ENCODE data around the gene SMARCD1. TPM values are rescaled to one million over a fixed set of nuclear protein-coding genes. Genes with fewer than 3 reads are reported as not detected.

The SMARCD1 gene
- 115 and 125 TPM in 2 replicates for total RNA-seq

GRCh38 chr12:50084775-50085614 lies at the start of gene SMARCD1:
SMARCD1 (plus strand) TSS chr12:50085342; CDS start chr12:50085370, 28 bp downstream.

GRCh38 chr12:50057000-50057841 lies 27.9 kb upstream of the SMARCD1 start, which contains the start of gene ASIC1:
ASIC1 (plus strand) TSS chr12:50057596; CDS start chr12:50058767, 1,171 bp downstream.

GRCh38 chr12:50103767-50104321 lies 18.7 kb downstream of the SMARCD1 start, which contains the start of gene GPD1:
GPD1 (plus strand) TSS chr12:50104008; CDS start chr12:50104051, 43 bp downstream.

GRCh38 chr12:50111693-50112455 lies 26.7 kb downstream of the SMARCD1 start, which contains the start of gene COX14:
COX14 (plus strand) TSS chr12:50112236; CDS start chr12:50120044, 7,808 bp downstream.

Other genes with a start within 250 kb of the SMARCD1 start
- 2.6 and 3.4 TPM in 2 replicates for gene BCDIN3D, start 242.2 kb upstream of the SMARCD1 start, total RNA-seq
- gene FAIM2, start 181.4 kb upstream of the SMARCD1 start, total RNA-seq, result not detected in 2 replicates
- not detected in 2 replicates for gene AQP2, start 134.6 kb upstream of the SMARCD1 start, total RNA-seq
- gene AQP5, start 123.5 kb upstream of the SMARCD1 start, total RNA-seq, result 0.29 TPM in 1 of 2 replicates, not detected in the other
- not detected in 2 replicates for gene AQP6, start 112.4 kb upstream of the SMARCD1 start, total RNA-seq
- 26.5 and 36.1 TPM in 2 replicates for gene RACGAP1, start 59.8 kb upstream of the SMARCD1 start, total RNA-seq
- gene ASIC1, start 27.7 kb upstream of the SMARCD1 start, total RNA-seq, result under 0.01 TPM in 1 of 2 replicates, not detected in the other
- gene GPD1, start 18.7 kb downstream of the SMARCD1 start, total RNA-seq, result under 0.01 TPM in 1 of 2 replicates, not detected in the other
- 26.8 and 29.4 TPM in 2 replicates for gene COX14, start 26.9 kb downstream of the SMARCD1 start, total RNA-seq
- 27.8 and 35.1 TPM in 2 replicates for gene CERS5, start 82.0 kb downstream of the SMARCD1 start, total RNA-seq
- 128 and 139 TPM in 2 replicates for gene LIMA1, start 198.2 kb downstream of the SMARCD1 start, total RNA-seq